22Rv1 (cell line): ENCODE measurements around the gene GPBAR1.
A peak's percentile ranks its signal among the peaks of the same experiment; 100 is the strongest.

ENCODE experiments used
- H3K27ac ChIP-seq: fragments of 450-650 bp; 2 replicates; pipeline ENCODE4 v1.5.1; 2017
- CTCF ChIP-seq: fragments of 450-650 bp; IDR thresholded peaks from 2 replicates; pipeline ENCODE4 v1.5.1; 2017; ENCODE audit warnings: mild to moderate bottlenecking
- ZFX ChIP-seq: fragments of 450-650 bp; IDR thresholded peaks from 2 replicates; pipeline ENCODE4 v1.6.1; 2017; ENCODE audit warnings: antibody characterized with exemption, borderline replicate concordance

GPBAR1 gene

GRCh38 chr2:218307415-218308090, 46.7 kb downstream of the GPBAR1 start:
- TF ChIP-seq ZFX, result no peak
- no peak for TF ChIP-seq CTCF
- H3K27ac ChIP-seq, result no peak overlapping the region

- no peak for TF ChIP-seq CTCF
- no peak for TF ChIP-seq ZFX
Measured at GRCh38 chr2:218310853-218311540, 50.2 kb downstream of the GPBAR1 start.

GRCh38 chr2:218311541-218312266, 50.9 kb downstream of the GPBAR1 start:
- H3K27ac ChIP-seq, result peak overlapping the region; percentile 96

More at GRCh38 chr2:218310853-218311540, 50.2 kb downstream of the GPBAR1 start:
- peak overlapping the region; percentile 96 for H3K27ac ChIP-seq

GRCh38 chr2:218312267-218312756, 51.5 kb downstream of the GPBAR1 start:
- TF ChIP-seq ZFX (no peak), CTCF (no peak)
- peak overlapping the region; percentile 96 for H3K27ac ChIP-seq

- no peak for TF ChIP-seq ZFX
- TF ChIP-seq CTCF, result no peak
- H3K27ac ChIP-seq, result peak overlapping the region; percentile 96
Measured at GRCh38 chr2:218313356-218313755, 52.5 kb downstream of the GPBAR1 start.
